Midbrain (tissue), 1 donor: ENCODE measurements around the gene GPR176.

ENCODE experiments used
- DNase-seq: peaks from one replicate; lab custom pipeline; 2025; lab: John Stamatoyannopoulos, UW

Gene GPR176

GRCh38 chr15:39783244-39783820, 136.7 kb downstream of the GPR176 start:
- DNase-seq: no peak

GRCh38 chr15:39782441-39783138, 137.5 kb downstream of the GPR176 start, which contains the start of gene FSIP1:
Gene FSIP1 (minus strand): TSS chr15:39782841. CDS start chr15:39776524, 6,317 bp downstream.
- DNase-seq: peak; percentile 94

GRCh38 chr15:39781967-39782302, 138.1 kb downstream of the GPR176 start:
- DNase-seq: no peak

GRCh38 chr15:39781147-39781966, 138.7 kb downstream of the GPR176 start:
- DNase-seq: no peak

GRCh38 chr15:39778021-39778420, 142.0 kb downstream of the GPR176 start:
- DNase-seq: no peak

GRCh38 chr15:39777496-39777895, 142.6 kb downstream of the GPR176 start:
- DNase-seq: no peak

GRCh38 chr15:39776068-39776467, 144.0 kb downstream of the GPR176 start:
- DNase-seq: no peak

GRCh38 chr15:39774688-39775267, 145.3 kb downstream of the GPR176 start:
- DNase-seq: no peak

- DNase-seq: no peak
Measured at GRCh38 chr15:39770748-39771689, 149.0 kb downstream of the GPR176 start.

- DNase-seq: no peak
Measured at GRCh38 chr15:39767921-39768320, 152.1 kb downstream of the GPR176 start.

- no peak for DNase-seq
Measured at GRCh38 chr15:39761006-39761405, 159.1 kb downstream of the GPR176 start.

- DNase-seq: peak; percentile 41
Measured at GRCh38 chr15:39756806-39757522, 163.1 kb downstream of the GPR176 start.

- DNase-seq: no peak
Measured at GRCh38 chr15:39752991-39753390, 167.1 kb downstream of the GPR176 start.

GRCh38 chr15:39752246-39752645, 167.8 kb downstream of the GPR176 start:
- DNase-seq: no peak
